Activated CD4-positive, alpha-beta T cell treated with anti-CD3 and anti-CD28 coated beads, Interleukin-2, amount 50 U/mL, for 24 hours (primary cell): ENCODE data around the gene LAD1.

Source experiments
- DNase-seq, 2 donors: peaks; one replicate each; pipeline ENCODE4 v3.0.0-alpha.2; 2020; ENCODE audit warnings: low read depth in 1 of 2, low spot score in 1 of 2

The LAD1 gene

DNA sequence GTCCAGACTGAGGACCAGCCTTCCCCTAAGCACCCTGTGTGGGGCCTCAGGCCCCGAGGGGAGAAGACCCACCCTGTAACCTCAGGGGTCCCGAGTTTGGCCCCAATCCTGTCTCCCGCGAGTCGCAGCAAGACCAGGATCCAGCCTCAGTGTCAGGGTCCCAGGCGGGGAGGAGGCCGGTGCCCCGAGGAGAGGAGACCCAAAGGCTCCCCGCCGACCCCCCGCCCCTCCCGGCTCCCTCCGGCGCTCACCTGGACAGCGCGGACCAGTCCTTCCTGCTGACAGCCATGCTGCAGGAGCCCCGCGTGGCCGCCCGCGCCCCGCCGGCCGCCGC is at the start of gene LAD1:
TSS of gene LAD1 (minus strand) at position 307 of the 334 bp plus-strand sequence. CDS start at position 289, 18 bp downstream.
- no peak for DNase-seq

DNA sequence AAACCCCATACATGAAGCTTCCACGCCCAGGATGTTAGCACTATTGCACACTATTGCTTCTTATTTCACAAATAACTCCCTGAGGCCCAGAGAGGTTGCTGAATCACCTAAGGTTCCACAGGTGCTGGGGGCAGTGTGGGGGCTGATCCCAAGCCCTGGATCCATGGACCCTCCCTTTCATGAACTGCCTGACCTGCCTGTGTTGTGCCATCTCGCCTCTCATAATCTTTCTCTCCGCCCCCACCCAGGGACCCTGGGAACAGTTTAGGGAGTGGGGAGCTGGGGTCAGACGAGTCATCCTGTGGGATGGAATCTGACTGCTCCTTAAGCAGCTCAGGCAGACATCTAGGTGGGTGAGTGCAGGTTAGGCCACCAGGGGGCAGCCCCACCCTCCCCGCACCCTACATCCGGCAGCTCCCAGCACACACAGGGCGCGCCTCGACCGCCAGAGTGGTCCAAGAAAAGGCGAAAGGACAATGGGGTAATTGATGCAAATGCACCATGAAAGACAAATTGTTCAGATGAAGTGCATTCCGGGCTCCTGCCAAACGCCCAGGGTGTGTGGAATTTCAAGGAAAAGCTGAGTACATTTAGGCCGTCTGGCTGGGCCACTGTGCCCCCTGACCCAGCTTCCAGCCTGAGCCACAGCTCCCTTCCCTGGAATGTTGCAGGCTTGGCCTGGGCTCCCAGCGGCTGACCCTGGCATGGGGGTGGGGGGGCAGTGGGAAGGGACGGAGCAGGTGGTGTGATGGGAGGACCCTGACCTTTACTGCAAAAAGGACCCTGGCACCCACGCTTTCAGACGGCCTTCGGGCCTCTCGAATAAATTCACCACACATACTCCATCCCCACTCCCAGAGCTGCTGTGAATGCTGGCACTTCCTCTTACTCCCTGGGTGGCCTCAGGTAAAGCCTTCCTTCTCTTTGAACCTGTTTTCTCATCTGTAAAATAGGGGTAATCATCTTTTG is 49.1 kb upstream of the LAD1 start:
- peak; percentile 29 to 45 for DNase-seq

DNA sequence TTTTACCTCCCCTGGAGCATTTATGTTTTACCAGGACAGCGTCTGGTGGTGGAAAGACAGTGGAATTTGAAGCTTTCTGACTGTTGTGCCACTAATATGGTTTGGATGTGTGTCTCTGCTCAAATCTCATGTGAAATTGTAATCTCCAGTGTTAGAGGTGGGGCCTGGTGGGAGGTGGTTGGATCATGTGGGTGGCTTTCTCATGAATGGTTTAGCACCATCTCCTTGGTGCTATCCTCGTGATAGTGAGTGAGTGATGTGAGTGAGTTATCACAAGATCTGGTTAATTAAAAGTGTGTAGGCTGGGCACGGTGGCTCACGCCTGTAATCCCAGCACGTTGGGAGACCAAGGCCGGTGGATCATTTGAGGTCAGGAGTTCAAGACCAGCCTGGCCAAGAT is 46.2 kb upstream of the LAD1 start:
- no peak for DNase-seq

GRCh38 chr1:201444792-201445191 is 45.7 kb upstream of the LAD1 start:
- DNase-seq = no peak

DNA sequence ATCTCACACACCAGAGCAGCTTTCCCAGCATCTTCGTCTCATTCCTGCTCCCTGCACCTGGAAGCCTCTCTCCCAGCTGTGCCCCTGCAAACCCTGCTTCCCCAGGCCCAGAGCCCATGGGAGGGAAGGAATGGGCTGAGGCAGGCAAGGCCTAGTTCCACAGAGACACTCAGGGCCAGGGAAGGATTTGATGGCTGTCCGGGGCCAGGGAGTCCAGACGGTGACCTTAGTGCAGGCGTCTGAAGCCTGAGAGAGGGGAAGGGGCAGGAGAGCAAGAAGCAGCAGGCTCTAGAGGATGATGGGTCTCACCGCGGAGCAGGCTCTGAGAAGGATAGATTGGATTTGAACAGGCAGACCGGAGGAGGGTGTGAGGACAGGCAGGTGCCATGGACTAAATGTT is 44.6 kb upstream of the LAD1 start:
- DNase-seq = no peak

DNA sequence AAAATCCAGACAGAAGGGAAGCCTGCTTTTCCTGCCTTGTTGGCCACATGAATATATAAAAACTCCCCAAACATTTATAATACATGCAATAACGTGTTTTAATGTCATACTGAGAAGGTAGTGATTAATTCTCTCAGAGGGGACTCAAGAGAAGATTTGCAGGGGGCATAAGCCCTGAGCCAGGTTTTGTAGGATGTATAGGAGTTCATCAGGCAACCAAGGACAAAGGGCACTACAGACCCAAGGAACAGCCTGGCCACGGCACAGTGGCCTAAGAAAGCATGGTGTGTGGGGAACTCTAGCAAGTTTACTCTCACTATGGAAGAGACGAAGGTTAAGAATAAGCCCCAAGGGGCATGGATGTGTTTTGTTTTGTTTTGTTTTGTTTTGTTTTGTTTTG is 37.8 kb upstream of the LAD1 start:
- DNase-seq = no peak

DNA sequence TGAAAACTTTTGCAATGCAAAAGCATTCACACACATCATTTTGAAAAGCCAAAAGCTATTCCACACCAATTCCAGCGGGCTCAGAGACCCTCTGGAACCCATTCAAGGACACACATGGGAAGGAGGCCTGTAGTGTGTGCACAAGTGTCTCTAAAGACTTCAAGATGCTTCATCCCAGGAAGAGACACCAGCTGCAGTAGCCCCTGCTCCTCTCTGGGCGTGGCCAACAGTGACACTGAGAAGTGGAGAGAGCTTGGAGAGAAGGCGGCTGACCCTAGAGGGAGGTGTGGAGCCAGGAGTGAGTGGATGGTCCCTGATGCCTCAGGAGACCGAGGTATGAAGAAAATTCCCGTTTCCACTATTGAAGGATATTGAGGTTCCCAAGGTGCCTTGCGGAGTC is 37.3 kb upstream of the LAD1 start:
- DNase-seq = no peak

- no peak for DNase-seq
Observed at GRCh38 chr1:201434266-201434665, 35.1 kb upstream of the LAD1 start.

GRCh38 chr1:201433609-201434008 is 34.5 kb upstream of the LAD1 start:
- DNase-seq = no peak

GRCh38 chr1:201430776-201431175 is 31.7 kb upstream of the LAD1 start:
- DNase-seq = no peak

- no peak for DNase-seq
Observed at GRCh38 chr1:201429736-201430501, 30.8 kb upstream of the LAD1 start.

DNA sequence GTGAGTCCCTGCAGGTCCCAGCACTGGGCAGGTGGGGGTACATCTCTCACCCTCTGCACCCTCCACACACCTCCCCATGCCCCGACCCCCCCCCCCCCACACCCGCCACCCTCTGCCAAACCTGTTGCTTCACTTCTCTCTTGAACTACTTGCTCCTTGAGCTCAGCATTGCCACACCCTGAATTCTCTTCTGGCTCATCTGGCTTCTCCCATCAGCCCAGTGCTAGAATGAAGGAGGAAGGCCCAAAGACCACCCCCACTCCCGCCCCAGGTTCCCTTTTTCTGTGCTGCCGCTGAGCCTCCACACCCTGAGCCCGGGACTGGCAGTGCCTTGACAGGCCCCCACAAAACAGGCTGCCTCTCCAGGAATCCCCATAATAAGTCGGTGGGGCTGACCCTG is 28.8 kb upstream of the LAD1 start:
- no peak for DNase-seq

DNA sequence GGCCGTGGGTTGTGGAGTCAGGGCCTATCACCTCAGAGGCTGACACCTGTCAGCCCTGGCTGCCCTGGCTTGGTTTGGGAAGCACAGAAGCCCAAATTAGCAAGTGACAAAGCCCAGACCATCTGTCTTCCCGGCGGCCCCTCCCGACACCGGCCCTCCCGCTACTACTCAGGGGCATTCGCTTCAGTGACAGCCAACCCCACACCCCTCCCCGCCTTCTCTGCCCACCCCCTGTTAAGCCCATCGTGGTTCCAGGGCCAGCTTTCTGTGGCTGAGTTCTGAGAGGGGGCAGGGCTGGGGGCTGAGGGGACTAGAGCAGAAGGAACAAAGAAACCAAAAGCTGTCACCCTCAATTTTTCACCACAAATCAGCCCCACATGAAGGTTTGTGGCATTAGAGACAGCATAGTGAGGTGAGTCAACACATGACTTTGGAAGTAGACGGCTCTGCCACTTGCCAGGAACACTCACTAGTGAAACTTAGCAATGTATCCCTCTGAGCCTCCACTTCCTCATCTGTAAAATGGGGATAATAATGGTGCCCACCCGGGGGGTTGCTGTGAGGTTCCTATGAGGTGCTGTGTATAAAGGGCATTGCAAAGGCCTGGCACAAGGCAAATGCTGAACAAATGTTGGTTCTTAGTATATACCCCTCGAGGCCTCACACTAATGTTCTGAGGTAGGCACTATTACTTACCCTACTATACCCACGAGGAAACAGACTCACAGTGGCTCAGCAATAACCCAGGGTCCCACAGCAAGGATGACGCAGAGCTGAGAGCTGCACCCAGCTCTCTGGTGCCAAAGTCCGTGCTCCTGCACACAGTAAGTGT is 27.6 kb upstream of the LAD1 start:
- no peak for DNase-seq

GRCh38 chr1:201424146-201424545 is 25.0 kb upstream of the LAD1 start:
- no peak for DNase-seq

DNA sequence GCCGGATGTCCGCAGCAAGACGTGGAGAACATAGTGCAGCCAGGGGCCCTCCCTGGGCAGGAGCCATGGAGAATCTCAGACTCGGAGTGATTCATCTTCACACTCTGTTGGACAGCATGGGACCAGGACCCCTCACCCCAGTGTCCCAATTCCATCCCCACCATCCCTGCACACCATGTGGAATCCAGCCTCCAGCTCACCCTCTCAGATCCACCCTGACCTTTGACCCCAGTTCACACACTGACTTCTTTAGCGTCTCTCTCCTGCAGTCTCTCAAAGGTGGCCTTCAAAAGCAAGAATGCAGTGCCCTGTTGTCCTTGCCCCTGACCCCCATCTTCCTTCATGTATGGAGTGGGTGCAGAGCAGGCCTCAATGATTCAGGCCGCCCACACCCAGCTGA is 24.5 kb upstream of the LAD1 start:
- DNase-seq = no peak

GRCh38 chr1:201422436-201423030 is 23.4 kb upstream of the LAD1 start:
- no peak for DNase-seq

GRCh38 chr1:201422026-201422425 is 22.9 kb upstream of the LAD1 start:
- DNase-seq = no peak

DNA sequence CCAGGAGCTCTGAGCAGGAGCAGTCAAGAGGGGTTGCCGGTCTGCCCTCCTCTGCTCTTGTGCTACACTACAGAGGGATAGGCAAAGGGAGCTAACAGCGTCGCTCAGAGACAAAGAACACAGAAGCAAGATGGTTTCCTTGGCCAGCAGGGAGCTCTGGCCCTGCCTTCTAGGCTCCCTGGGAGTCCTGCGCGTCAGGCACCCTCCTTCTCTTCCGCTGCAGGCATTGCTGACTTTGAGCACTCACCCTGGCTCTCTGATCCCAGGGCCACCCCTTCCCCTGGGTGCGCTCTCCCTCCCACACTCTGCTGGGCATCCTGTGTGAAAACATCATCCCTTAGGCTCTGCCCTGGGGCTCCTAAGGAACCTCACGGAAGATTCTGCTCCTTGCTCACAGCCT is 21.9 kb upstream of the LAD1 start:
- no peak for DNase-seq

GRCh38 chr1:201420608-201421002 is 21.5 kb upstream of the LAD1 start:
- DNase-seq = no peak

- DNase-seq = no peak
Observed at GRCh38 chr1:201419746-201420607, 20.9 kb upstream of the LAD1 start.
